Measurements from ENCODE around the gene KRT81. TPM values are rescaled to one million over a fixed set of nuclear protein-coding genes. Genes with fewer than 3 reads are reported as not detected.

KRT81 gene
- polyA plus RNA-seq, 3 donors: not detected

- peaks cover 0 to 18% of the 10 kb centered on the region in 2 donors for H3K27me3 ChIP-seq (ENCODE audit: control insufficient read depth in 2 of 2, insufficient read depth in 2 of 2, low read length in 2 of 2)
Observed at GRCh38 chr12:52321418-52321817, 30.1 kb upstream of the KRT81 start.

GRCh38 chr12:52320784-52321400 lies 29.6 kb upstream of the KRT81 start, which contains the start of gene KRT83:
Gene KRT83 (minus strand): TSS chr12:52321398. CDS start chr12:52321335, 63 bp downstream.
- Histone ChIP-seq H3K9ac (ENCODE audit: insufficient read depth, low read length, poor library complexity, severe bottlenecking) (no peak within 1 kb of the TSS), H3K4me1 (ENCODE audit: control insufficient read depth in 1 of 2, insufficient read depth in 2 of 2, low read length in 2 of 2) (no peaks in the 10 kb centered on the region), H3K4me3 (replicated peaks in 1 of 3; ENCODE audit: low read depth in 2 of 3, low read length in 3 of 3) (no peak within 1 kb of the TSS), H3K27ac (ENCODE audit: low read depth in 1 of 2, low read length in 2 of 2) (no peak within 1 kb of the TSS), H3K9me3 (replicated peaks in 1 of 2; ENCODE audit: control insufficient read depth in 1 of 2, insufficient read depth in 1 of 2, low read length in 2 of 2) (no peaks in the 10 kb centered on the region), H3K79me2 (ENCODE audit: insufficient read depth, low read length) (no peaks in the 10 kb centered on the region), H3K4me2 (replicated peaks; ENCODE audit: extremely low read depth, low read length, poor library complexity, severe bottlenecking) (no peak within 1 kb of the TSS), H3K27me3 (ENCODE audit: control insufficient read depth in 2 of 2, insufficient read depth in 2 of 2, low read length in 2 of 2) (peaks cover 0 to 18% of the 10 kb centered on the region in 2 donors), H2AFZ (ENCODE audit: insufficient read depth, low read depth, low read length, poor library complexity, severe bottlenecking) (no peak within 1 kb of the TSS), H4K20me1 (ENCODE audit: insufficient read depth, low read length) (no peaks in the 10 kb centered on the region), H3K36me3 (replicated peaks in 1 of 2; ENCODE audit: control insufficient read depth in 1 of 2, insufficient read depth in 2 of 2, low read length in 2 of 2) (no peaks in the 10 kb centered on the region)
- TF ChIP-seq CTCF (IDR thresholded peaks at IDR 0.05): no peak
- intact Hi-C loops (cut with micrococcal nuclease): no loop called here
- Mint-ChIP-seq H3K4me3 (peak within 1 kb of the TSS in 1 of 2 donors; percentile 14), H3K36me3 (no peaks in the 10 kb centered on the region), H3K27ac (peak within 1 kb of the TSS in 1 of 7 donors; percentile 42), H3K27me3 (ENCODE audit: low read depth in 3 of 3) (peaks cover 26 to 58% (median 26%) of the 10 kb centered on the region in 3 donors), H3K4me1 (no peaks in the 10 kb centered on the region), H3K9me3 (peaks cover 0 to 2% (median 0%) of the 10 kb centered on the region in 7 donors)
- no peak for DNase-seq
- 78% methylated on average over 18 of the region's 35 CpGs for WGBS (ENCODE audit: insufficient coverage)

More at GRCh38 chr12:52321418-52321817, 30.1 kb upstream of the KRT81 start:
- H3K4me1 Mint-ChIP-seq: no peaks in the 10 kb centered on the region
- Histone ChIP-seq H3K4me2 (replicated peaks; ENCODE audit: extremely low read depth, low read length, poor library complexity, severe bottlenecking) (no peak overlapping the region), H3K79me2 (ENCODE audit: insufficient read depth, low read length) (no peaks in the 10 kb centered on the region), H3K4me1 (ENCODE audit: control insufficient read depth in 1 of 2, insufficient read depth in 2 of 2, low read length in 2 of 2) (no peaks in the 10 kb centered on the region), H3K4me3 (replicated peaks in 1 of 3; ENCODE audit: low read depth in 2 of 3, low read length in 3 of 3) (no peak overlapping the region), H4K20me1 (ENCODE audit: insufficient read depth, low read length) (no peaks in the 10 kb centered on the region), H2AFZ (ENCODE audit: insufficient read depth, low read depth, low read length, poor library complexity, severe bottlenecking) (no peak overlapping the region), H3K9me3 (replicated peaks in 1 of 2; ENCODE audit: control insufficient read depth in 1 of 2, insufficient read depth in 1 of 2, low read length in 2 of 2) (no peaks in the 10 kb centered on the region), H3K36me3 (replicated peaks in 1 of 2; ENCODE audit: control insufficient read depth in 1 of 2, insufficient read depth in 2 of 2, low read length in 2 of 2) (no peaks in the 10 kb centered on the region), H3K27ac (ENCODE audit: low read depth in 1 of 2, low read length in 2 of 2) (no peak overlapping the region), H3K9ac (ENCODE audit: insufficient read depth, low read length, poor library complexity, severe bottlenecking) (no peak overlapping the region)
- peaks cover 27 to 58% (median 28%) of the 10 kb centered on the region in 3 donors for H3K27me3 Mint-ChIP-seq (ENCODE audit: low read depth in 3 of 3)
- H3K9me3 Mint-ChIP-seq: peaks cover 0 to 2% (median 0%) of the 10 kb centered on the region in 7 donors
- no peak for DNase-seq
- H3K27ac Mint-ChIP-seq: no peak overlapping the region
- intact Hi-C loops (cut with micrococcal nuclease): no loop called here
- 69% methylated on average over 2 of the region's 4 CpGs for WGBS (ENCODE audit: insufficient coverage)
- no peak for TF ChIP-seq CTCF (IDR thresholded peaks at IDR 0.05)
- no peaks in the 10 kb centered on the region for H3K36me3 Mint-ChIP-seq
- H3K4me3 Mint-ChIP-seq: no peak overlapping the region

Measured in CD14-positive monocyte (primary cell).